Measurements from ENCODE around the gene CACNA1E.

Gene CACNA1E

GRCh38 chr1:181645171-181645570 is 161.9 kb downstream of the CACNA1E start:
- DNase-seq, result no peak

DNA sequence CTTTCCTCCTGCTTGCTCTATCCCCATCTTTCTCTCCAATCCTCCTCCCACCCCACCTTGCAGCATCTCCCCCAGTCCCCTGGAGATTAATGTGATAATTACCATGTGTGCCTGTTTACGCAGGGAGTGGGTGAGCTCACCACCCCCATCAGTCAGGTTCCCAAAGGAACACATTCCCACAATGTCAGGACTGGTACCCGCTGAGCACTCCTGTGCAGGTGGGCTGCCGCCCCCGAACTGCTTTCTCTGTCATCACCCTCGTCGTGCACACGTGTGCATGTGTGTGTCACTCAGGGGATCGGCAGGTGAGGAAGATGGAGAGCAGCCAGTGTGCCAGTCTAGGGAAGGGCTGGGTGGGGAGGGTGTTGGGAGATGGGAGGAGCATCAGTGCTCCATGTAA is 163.4 kb downstream of the CACNA1E start:
- no peak for DNase-seq

GRCh38 chr1:181647314-181648035 is 164.2 kb downstream of the CACNA1E start:
- no peak for DNase-seq

GRCh38 chr1:181651276-181651675 is 168.0 kb downstream of the CACNA1E start:
- no peak for DNase-seq

- DNase-seq, result no peak
These were observed 172.4 kb downstream of the CACNA1E start for GRCh38 chr1:181655756-181656155.

- DNase-seq, result no peak
These were observed 173.2 kb downstream of the CACNA1E start for GRCh38 chr1:181656491-181656890.

DNA sequence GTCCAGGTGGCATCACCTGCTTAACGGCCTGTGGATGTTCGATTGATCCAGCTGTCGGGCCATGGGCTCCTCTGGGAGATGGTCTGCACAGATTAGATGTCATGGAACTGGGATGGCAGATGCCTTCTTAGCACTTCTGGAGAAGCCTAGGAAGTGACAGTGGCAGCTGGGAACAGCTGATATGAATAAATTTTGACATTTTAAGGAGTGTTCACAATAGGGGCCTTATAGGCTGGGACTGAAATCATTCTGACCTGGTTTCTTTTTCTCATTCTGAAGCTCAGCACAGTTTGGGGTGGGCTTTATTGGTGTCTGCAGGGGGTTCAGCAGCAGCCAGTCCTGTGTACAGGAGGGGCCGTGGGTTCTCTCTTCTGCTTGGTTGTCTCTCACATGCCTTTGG is 175.3 kb downstream of the CACNA1E start:
- no peak for DNase-seq

DNA sequence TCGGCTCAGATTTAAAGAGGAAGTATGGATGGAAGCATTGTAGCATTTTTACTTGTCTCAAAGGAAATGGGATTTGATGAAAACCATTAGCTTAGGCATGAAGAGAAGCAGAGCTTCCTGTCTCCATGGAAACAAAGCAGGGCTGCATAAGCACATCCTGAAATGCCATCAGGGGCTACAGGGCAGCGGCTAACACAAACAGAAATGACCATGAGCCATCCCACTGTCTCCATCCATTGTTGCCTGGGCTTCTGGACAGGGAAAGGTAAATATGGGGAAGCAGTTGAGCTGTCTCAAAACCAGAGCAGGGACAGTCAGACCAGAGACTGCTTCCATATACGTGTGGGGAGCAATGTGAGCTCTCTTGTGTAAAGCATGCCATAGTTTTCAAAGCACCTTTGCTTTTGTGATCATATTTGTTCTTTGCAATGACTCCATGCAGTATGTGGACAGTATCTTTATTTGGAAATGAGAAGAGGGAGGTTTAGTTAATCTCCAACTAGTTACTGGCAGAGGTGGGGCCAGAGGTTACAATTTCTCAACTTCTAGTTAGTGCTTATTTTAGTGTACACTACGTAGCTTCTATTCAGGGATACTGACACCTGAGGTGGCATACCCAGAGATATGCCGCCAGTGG is 176.1 kb downstream of the CACNA1E start:
- no peak for DNase-seq

GRCh38 chr1:181660621-181661020 is 177.3 kb downstream of the CACNA1E start:
- DNase-seq, result no peak

GRCh38 chr1:181661569-181661968 is 178.3 kb downstream of the CACNA1E start:
- DNase-seq, result no peak

DNA sequence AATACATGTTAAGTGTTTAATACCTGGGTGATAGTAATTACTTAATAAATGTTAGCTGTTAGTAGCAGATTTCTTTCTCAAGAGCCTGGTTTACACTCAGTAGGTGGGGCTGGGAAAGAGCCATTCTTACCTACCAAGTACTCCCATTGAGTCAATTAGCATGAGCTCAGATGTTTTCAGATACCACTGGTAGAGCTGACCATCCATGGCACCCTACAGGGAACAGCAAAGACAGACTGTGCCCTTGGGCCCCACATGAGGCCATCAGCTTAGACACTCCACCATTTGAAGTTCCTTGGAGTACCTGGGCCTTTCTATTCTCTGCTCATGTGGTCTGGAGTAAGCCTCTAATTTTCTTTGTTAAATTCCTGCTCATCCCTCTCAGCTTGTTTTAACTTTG is 179.3 kb downstream of the CACNA1E start:
- no peak for DNase-seq

DNA sequence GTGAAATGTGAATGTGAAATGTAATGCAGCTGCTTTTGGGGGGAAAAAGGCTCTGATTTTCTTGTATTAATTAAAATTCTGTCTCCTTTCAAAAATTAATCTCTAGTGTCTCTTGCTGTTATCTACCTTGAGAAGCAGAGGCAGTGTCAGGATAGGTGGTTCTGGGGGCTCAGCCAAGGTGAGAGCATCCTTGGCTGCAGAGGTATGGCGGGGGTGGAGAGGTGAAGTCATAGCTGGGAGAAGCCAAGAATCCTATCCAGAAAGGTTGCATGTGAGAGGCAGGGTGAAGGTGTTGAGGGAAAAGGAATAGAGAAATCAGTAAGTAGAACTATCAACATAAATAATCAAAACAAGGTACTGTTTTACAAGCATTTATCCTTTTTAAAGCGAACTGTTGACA is 181.2 kb downstream of the CACNA1E start:
- no peak for DNase-seq

DNA sequence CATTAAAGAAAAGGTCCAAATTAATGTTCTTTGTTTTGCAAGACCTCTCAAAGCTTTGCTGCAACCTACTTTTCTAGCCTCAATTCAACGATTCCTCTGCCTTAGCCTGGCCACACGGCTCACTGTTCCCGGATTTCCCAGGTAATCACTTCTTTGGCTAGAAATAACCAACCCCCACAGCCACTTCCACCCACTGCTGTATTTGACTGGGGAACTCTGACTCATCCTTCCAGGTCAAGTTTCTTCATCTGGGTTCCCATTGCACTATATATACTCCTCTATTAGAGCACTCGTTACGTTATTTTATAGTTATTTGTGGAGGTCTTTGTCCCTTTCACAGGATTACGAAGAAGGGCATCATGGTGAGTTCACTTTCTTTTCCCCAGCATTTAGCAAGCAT is 185.9 kb downstream of the CACNA1E start:
- DNase-seq, result no peak

- no peak for DNase-seq
These were observed 191.3 kb downstream of the CACNA1E start for GRCh38 chr1:181674617-181675016.

DNA sequence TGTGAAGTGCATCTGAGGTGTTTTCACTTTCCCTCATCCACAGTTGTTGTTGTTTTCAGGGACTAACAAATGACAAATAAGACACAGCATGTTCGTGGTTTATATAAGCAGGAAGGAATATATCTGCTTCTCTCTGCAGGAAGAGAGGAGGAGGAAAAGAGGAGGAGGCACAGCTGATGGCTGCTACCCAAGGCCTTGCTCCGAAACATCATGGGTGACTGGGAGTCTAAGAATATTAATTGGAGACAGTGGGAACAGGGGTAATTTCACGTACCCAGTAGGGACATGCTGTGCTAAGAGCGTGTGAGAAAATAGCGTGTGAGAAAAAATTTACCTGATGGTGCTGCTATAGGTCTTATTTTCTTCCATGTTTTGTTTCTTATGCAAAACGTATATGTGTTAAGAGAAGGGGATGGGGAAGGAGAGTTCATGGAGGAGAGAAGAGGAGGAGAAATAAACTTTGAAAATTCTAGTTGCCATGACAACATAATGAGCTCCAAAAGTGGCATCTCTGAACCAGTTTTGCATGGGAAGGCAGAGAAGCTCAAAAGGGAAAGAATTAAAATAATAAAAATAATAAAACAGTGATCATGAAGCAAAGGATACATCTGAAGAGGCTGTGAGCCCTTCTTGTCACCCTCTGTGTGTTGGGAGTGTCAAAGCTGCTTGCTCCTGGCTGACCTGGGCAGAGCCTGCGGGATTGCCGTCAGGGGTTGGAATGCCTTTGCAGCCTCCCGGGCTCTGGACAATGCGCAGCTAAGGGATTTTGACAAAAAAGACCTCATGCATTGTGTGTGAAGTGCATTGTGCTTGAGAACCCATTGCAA is 192.0 kb downstream of the CACNA1E start:
- DNase-seq, result peak in 1 of 2 donors; percentile 31

DNA sequence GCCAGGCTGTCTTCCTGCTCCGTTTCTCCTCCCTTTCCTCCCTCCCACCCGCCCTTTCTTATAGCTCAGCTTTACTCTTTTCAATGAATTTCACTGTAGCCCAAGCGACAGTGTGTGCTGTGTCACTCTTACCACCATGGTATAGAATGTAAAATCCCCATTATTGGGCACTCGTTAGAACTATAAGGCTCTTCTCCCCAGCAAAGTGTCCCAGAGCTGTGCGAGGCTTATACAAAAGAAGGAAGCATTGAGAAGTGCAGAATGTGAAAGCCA is 192.5 kb downstream of the CACNA1E start:
- DNase-seq, result no peak

DNA sequence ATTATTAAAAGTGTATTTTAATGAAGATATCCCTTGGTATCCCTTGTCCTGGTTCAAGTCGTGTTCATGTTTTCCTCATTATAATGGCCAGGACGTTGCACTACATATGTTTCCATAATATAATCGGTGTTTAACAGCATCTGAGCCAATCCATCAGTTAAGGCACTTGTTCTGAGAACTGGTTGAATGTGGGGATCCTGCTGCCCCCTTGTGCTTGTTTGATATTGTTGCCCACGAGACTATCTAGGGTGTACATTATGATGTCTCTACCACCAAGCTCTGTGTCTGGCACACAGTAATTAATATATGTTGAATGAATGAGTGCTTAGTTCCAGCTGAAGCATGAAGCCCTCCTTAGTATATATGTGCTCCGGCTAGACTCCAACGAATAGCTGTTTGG is 193.0 kb downstream of the CACNA1E start:
- DNase-seq, result peak; percentile 37 to 71

GRCh38 chr1:181680332-181680731 is 197.0 kb downstream of the CACNA1E start:
- no peak for DNase-seq

DNA sequence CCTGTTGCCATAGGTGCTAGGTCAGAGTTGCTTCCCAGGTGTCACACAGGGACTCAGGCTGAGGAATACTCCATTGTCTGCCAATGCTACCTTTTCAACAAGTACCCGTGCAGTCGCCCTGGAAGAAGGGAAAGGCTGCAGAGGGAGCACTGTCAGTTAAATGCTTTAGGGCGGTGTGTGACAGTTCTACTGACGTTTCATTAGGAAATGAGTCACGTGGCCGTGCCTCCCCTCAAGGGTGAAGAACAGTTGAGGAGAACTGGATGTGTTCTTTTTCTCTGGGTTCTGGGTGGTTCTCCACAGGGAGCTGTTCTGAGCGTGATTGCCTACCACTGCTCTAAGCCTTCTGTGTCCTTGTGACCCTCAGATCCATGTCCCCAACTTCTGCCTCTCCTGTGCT is 197.6 kb downstream of the CACNA1E start:
- no peak for DNase-seq

- DNase-seq, result no peak
These were observed 201.9 kb downstream of the CACNA1E start for GRCh38 chr1:181685211-181685610.

- no peak for DNase-seq
These were observed 218.6 kb downstream of the CACNA1E start for GRCh38 chr1:181701891-181702290.

DNA sequence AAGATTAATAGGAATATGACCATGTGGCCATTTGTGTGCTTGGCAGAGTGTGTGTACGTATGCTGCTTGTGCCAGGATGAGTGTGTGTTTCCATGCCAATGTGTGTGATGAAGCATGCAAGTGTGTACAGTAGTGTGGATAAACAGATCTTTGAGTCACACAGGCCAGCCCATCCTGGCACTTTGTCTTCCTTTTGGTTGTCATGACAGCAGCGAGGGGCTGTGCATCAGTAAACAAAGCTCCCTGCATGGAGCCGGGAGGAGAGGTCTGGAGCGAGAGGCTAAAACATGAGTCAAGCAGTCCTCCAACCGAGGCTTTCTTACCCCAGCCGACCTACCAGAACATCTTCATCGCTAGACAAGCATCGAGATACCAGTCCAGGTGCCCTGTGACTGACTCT is 221.2 kb downstream of the CACNA1E start:
- DNase-seq, result no peak

DNA sequence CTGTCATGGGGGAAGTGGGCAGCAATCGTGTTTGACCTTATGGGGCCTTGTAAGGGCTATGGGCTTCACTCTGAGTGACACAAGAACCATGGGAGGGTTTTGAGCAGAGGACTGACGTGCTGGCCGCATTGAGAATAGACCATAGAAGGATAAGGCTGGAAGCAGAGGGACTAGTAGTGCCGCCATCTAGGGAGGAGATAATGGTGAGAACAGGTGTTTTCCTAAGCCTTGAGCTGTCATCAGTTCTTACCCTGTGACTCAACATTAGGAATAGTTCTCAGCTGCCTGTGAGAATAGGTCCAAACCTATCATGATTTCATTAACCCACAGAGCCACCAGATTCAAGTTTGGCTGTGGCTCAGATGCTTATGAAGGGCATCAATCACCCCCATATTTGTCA is 228.5 kb downstream of the CACNA1E start:
- DNase-seq, result no peak

DNA sequence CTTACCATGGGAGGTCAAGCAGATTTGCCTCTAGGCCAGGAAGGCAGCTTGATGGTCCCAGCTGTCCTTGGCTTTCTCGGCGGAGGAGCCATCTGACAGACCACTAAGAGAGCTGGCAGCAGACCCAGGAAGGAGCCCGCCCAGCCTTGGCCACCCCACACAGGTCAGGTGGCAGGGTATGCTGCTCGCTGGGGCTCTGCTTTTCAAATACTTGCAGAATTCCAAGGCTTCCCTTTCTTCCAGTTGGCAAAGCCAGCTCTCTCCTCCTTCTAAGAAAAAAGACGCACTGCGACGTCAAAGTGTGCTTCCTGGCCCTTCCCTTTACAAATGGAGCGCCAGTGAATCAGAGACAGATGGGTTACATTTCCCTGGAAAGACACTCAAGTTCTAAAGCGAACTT is 229.4 kb downstream of the CACNA1E start:
- DNase-seq, result peak in 1 of 2 donors; percentile 44

Data from hippocampal formation (tissue), 2 donors.